Spleen (tissue), 7 donors: ENCODE measurements around the gene ETNK2.

Experiments
- POLR2A ChIP-seq, 3 donors: fragments of 450-650 bp; IDR thresholded peaks; one replicate each; pipeline ENCODE4 v1.5.1; 2017; ENCODE audit warnings: antibody characterized with exemption in 3 of 3, mild to moderate bottlenecking in 1 of 3
- TF ChIP-seq, protein P1 (sequence below), 11 experiments: fragments of 200-600 bp in 7 of 11; fragments of 450-650 bp in 4 of 11; sonication (generic) in 4 of 11; IDR thresholded peaks in 8 of 11; conservative IDR thresholded peaks in 3 of 11; 1 replicate in 7 of 11; 2 replicates in 4 of 11; pipeline versions ENCODE4 v1.4.0 to v1.8.0; 2016 to 2021; ENCODE audit warnings: antibody characterized with exemption in 11 of 11, inconsistent platforms in 4 of 11, mild to moderate bottlenecking in 1 of 11
- donor health status: DM: no; HTN: no; CAD: no; lungs with moderate emphysema.
- donor health status: DM: no; HTN: no; CAD: no.
- donor health status: DM: no; HTN: no; CAD: no.

DNA sequence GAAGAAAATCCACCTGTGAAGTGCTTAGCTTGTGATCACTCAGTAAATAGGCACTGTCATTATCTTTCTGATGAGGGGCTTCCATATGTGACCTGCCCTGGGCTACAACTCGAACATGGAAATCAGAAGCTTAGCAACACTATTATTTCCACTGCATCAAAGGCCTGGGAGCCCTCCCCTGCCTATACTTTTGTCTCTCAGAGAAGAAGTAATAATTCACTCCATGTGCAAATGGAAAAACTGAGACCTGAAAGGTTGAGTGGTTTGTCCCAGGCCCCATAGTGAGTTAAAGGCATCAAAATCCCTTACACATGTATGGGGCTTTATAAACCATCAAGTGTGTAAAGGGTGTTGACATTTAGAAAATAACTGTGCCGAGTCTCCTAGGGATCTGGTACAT lies 58.1 kb downstream of the ETNK2 start:
- TF ChIP-seq, protein P1, sequence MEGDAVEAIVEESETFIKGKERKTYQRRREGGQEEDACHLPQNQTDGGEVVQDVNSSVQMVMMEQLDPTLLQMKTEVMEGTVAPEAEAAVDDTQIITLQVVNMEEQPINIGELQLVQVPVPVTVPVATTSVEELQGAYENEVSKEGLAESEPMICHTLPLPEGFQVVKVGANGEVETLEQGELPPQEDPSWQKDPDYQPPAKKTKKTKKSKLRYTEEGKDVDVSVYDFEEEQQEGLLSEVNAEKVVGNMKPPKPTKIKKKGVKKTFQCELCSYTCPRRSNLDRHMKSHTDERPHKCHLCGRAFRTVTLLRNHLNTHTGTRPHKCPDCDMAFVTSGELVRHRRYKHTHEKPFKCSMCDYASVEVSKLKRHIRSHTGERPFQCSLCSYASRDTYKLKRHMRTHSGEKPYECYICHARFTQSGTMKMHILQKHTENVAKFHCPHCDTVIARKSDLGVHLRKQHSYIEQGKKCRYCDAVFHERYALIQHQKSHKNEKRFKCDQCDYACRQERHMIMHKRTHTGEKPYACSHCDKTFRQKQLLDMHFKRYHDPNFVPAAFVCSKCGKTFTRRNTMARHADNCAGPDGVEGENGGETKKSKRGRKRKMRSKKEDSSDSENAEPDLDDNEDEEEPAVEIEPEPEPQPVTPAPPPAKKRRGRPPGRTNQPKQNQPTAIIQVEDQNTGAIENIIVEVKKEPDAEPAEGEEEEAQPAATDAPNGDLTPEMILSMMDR (IDR thresholded peaks at IDR 0.05 in 8 of 11, conservative IDR thresholded peaks at IDR 0.05 in 3 of 11) = no peak
- no peak for TF ChIP-seq POLR2A (IDR thresholded peaks at IDR 0.05)
